NCI-H1694 treated with DMSO at 0.1 percent for 48 hours (cell line): ENCODE measurements around the gene BEND5.

Experiments used
- DNase-seq: peaks from one replicate; lab custom pipeline; 2025; lab: John Stamatoyannopoulos, UW

Gene BEND5

DNA sequence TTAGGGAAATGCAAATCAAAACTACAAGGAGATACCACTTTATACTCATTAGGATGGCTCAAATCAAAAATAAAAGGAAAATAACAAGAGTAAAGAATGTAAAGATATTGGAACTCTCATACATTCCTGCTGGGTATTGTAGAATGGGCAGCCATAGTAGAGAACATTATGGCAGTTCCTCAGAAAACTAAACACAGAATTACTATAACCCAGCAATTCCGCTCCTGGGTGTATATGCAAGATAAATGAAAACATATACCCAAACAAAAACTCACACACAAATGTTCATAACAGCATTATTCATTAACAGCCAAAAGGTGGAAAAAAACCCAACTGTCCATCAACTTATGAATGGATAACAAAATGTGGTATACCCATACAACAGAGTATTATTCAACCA is 11.4 kb downstream of the BEND5 start:
- DNase-seq: no peak

DNA sequence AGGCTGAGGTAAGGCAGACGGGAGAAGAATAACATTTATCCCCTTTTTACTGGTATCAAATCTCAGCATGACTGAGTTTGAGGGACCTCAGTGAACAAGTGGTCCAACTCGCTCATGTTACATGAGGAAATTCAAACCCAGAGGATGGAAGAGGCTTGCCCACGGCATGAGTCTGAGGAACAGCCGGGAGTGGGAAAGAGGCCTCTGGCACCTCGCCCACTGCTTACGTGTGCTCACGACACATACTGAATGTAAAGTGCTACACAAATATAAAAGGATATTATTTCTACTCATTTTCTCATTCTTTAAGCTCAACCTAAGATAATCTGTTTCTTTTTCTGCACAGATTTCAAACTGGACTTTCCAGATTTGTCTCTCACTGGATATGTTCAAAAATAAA is 14.7 kb downstream of the BEND5 start:
- DNase-seq: no peak

DNA sequence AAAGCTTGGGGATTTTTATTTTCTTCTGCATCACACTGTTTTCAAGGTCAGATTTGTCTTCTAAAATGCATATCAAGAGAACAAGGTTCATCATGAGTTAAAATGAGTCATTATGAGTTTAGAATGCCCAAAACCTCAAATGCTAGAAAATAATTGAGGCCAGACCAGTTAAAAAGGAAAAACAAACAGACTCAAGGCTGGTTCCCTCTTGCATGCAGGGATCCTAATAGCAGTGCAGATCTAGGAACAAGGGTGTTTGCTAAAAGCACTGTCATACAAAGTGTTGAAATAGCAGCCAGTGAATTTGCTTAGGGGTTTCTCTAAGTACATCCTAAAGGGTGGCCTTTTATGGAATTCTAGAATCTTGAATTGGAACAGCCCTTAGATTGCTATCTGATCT is 15.3 kb downstream of the BEND5 start:
- DNase-seq: no peak

DNA sequence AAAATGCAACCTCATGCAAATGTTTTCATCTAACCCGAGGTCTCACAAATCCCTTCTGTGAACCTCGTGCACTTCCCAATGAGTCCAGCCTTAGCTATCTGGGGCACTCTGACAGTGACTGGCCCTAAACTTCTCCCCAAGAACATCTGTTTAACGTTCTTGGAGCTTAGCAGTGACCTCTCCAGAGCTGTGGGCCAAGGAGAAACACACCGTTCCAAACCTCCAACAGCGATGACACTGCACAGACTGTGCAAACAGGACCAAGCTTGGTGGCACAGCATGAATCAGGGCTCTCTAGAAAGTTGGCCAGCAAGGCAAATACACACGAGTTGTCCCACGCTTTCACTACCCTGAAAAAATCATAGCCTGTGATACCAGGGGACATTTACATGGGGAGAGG is 15.8 kb downstream of the BEND5 start:
- DNase-seq: no peak

DNA sequence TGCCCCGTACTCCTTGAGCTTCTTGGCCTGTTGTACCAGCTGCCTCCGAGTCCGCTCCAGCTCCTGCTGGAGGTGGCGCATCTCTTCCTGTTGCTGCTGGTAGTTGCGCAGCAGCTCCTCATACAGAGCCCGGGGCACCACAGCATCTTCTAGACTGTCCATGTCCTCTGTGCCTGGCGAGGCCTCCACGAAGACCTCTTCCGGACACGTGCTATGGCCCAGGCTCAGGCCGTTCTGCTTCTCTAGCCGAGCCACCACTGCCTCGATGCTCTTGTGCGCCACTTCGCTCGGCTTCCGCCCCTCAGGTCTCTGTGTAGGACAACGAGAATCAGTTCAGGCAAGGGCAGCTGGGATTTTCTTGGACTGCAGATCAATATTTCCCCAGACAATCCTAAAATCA is 17.7 kb downstream of the BEND5 start:
- DNase-seq: no peak

DNA sequence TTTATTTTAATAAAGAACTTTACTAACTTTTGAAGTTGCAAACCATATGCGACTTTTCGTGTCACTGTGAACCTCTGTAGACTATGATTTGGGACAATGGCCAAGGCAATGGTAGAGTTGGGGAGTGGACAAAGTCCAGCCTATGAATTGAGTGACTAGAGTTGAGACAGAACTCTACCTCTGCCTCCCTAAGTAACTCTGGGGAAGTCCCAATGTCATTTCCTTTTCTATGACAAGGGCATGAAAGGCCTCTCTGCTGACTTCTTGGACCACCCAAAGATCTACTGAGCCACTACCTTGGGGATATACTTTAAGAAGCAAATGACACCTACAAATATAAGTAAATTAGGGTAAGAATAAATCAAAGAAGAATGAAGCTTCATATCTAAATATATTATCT is 19.3 kb downstream of the BEND5 start:
- no peak for DNase-seq

DNA sequence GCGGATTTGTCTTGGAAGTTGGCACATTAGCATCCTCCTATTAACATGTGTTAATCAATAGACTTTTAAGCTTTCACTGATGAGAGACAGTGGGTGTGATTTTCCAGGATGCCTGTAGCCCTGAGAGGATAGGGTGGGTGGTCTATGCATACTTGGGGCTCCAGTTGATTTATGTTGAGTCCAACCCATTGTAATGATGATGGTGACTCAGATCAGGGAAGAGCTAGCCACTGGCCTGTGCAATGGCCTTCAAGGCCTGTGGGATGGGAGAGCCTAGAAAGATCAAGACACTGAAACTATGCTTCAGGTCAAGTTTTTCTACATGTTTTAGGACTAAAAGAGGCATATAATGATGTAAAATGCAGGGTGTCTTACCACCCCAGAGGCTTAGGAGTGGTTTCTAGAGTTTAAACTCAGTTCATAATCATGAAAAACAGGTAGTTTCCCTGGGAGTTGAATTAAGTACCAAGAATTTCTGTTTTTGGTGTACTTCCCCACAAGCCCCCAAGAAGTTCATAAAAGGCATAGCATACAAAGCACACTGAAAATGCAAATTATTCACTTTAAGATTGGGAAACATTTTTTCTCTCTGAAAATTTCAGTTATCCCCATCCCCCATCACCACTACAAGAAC is 19.9 kb downstream of the BEND5 start:
- DNase-seq: no peak

DNA sequence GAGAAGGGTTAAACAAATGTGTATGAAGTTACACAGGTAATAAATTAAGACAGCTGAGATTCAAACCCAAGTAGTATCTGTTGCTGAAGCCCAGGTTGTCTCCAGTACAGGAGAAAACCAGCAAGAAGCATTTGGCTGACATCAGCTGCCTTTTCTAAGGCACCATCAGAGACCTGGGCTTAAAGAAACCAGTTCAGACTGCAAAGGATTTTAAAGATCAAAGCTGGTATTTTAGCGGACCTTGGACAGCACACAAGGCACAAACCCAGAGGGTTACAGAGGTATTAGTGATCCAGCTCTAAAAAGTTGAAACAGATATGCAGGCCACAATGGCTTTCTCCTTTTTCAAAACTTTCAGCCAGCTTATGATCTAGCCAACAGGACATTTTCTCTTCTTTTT is 23.4 kb downstream of the BEND5 start:
- DNase-seq: no peak

DNA sequence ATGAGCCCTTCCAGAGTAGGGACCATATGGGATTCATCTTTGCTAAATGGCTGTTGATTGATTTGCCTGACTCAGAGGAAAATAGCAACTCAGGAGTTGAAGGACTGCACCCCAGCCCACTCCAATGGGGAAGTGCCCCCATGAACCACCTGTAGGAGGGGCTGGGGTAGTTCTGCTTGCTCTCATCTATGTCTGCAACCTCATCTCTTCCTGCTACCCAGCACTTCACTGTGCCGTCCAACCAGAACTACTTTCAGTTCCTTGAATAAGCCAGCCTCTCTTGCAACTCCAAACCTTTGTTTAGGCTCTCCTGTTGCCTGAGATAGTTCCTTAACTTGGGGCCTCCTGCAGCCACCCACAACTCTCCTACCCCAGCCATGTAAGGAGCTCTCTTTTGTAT is 26.6 kb downstream of the BEND5 start:
- DNase-seq: no peak

DNA sequence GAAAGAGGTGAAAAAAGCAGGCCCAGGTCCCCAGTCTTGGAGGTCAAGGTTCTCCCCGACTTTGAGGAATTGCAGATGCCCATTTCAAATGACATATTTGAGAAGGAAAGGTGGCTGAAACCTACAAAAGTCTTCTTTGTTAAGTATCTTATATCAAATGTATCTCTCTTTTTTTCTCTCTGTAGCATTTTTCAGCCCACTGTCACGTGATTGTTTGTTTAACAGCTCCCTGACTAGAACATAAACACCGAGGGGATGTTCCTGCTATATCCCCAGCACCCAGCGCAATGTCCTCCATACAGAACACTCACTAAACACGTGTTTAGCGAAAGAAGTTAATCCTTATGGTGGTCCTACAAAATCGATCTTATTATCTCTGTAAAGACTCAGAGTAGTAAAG is 27.6 kb downstream of the BEND5 start:
- DNase-seq: no peak

DNA sequence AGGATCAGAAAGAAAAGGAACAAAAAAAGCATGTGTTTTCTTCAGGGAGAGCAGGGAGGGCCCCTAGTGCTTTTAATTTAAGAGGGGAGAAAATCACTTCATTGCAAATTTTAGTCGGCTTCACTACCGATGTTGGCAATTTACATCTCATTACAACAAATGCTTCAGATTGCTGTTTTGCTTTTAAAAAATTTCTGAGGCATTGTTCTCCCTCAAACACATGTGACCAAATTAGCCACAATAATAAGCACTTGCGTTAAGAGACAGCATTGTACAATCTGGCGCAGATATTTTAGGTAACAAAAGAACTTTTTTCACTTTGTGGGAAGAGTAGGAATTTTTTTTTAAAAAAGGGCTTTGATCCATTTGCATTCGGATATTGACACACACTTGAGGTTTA is 29.8 kb downstream of the BEND5 start:
- DNase-seq: no peak

DNA sequence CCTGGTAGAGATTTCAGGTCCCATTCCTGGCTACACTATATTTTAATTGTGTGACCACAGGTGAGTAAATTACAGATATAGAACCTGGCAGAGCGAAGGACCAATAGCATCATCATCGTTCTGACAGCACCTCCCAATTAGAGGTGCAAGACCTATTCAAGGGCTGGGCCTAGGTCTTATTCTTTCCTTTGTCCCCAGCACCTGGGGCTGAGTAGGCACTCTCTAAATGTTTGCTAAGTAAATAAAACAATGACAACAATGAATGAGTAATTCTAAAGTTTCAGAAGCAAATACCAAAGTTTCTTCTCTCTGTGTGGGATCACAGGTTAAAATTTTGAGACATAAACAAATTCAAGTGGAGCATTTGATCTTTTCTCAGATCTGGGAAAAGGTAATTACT is 32.7 kb downstream of the BEND5 start:
- no peak for DNase-seq

DNA sequence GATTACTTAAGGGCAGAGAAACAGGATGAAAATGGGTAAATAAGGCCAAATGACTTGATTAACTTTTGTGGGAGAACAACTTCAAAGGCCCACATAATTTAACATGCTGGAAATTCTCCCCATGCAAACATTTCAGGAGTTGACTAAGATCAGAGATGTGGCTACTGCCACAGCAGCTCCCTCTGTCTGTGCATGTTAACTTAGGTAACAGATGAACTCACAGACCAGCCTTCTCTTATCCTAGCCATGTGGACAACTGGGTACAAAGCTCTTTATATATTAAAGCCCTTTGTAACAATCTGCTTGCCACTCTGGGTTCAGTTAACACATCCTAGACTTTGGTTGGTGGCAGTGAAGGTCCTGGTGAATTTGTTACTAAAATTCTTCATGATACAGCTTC is 33.2 kb downstream of the BEND5 start:
- no peak for DNase-seq

DNA sequence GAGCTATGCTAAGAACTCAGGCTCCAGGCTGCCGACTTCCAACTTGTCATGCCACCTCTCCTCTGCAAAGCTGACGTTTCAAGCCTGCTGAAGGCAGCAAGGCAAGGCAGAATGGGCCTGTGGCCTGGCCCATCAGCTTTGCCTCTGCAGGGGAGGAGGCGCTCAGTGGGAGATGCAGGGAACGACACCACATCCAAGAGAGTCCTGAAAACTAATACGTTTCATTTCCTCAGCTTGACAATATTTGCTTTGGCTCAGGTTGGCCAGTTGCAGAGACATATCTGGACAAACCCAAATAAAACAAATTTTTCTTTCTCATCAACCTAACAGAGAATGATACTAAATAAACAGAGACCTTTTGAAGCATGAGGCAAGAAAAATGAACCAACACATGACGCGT is 35.3 kb downstream of the BEND5 start:
- DNase-seq: no peak

DNA sequence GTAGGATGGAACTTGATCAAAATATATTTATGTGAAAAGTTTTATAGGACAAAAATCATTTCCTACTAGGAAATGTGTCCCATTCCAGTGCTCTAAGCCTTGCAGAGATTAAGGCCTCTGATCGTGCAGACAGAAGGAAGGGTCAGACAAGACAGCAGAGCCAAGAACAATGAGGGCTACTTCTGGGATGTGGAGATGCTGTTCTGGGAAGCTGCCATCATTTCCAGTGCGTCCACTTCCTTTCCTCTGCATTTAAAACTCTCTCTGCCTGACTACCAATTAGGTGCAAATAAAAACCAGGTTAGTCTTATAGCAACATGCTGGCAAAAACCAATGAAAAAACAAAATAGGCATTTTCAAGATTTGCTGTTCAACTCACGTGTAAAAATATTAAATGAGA is 36.1 kb downstream of the BEND5 start:
- no peak for DNase-seq

DNA sequence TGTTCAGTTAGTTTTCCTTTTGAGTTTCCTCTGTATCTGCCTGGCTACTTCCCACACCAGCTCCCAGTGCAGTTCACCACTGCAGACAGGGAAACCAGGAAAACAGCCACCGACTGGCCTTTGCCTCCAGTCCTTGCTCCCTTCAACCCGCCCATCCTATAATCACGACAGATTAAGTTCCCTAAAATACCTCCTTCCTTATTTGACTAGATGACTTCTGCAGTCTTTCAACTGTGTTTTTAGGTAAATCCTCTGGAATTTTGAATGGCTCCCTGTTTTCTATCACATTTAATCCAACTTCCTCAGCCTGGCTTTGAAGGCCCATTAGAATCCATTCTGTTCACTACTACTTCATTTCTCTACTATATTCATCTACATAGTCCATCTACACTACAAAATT is 37.6 kb downstream of the BEND5 start:
- DNase-seq: no peak

DNA sequence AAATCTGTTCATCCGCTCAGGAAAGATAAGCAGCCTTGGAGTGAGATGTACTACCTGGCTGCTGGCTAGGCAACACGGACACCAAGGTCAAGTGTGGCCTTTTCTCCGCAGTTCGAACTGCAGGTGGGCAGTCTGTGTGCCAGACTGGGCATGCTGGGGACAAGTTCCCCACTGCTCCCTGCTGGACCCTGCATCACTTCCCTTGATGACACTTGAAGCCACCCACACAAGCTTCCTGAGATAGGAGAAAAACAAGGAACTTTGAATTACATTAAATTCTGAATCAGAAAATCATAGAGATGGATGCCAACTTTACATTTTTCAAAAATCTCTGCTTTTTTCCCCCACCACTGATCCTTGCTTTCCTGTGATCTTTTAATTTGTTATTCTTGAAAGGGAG is 38.3 kb downstream of the BEND5 start:
- DNase-seq: no peak

DNA sequence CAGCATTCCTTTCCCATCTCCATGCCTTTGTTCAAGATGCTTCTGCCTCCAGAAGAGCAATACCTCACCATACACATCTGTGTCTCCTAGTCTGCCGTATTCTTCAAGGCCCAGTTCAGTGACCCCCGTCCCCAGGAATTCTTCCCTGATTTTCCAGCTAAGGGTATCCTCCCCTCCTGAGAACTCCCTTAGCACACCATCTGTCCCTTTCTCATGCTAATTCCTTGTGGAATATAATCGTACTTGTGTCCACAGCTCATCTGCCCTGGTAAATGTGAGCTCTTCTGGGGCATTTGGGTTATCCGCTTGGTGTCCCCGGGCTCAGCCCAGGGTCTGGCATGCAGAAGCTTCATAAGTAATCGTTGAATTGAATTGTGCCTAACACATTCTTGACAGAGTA is 40.9 kb downstream of the BEND5 start:
- DNase-seq: no peak

DNA sequence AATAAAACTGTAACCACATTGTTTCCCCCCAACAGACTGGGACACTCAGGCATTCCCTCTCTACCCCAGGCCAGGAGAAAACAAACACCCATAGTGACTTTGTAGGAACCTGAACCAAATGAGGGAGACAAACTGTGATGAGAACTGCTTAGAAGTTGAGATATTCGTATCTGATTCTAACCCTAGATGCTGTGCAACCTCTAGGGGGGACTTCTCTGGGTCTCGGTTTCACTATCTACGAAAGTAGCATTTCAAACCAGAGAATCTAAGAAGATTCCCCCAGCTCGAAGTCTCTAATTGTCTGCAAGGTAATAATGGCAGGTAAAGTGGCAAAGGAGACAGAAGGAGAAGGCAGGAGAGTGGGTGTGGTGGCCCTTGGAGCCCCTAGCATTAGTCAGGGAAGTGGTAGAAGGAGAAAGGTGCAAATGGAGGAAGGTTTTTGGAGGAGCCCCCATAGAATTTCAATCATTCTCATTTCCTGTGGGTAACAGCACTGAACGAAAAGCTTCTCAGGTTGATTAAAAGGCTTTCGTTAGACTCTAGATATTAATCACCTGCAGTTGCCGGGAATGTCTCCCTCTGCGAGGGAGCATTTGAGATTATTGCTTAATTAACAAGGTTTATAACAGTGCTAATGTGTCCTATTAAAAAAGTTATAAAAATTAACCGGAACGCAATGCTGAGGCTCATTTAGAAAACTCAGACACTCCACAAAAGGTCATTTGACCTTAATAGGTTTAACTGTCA is 46.4 kb downstream of the BEND5 start:
- no peak for DNase-seq

DNA sequence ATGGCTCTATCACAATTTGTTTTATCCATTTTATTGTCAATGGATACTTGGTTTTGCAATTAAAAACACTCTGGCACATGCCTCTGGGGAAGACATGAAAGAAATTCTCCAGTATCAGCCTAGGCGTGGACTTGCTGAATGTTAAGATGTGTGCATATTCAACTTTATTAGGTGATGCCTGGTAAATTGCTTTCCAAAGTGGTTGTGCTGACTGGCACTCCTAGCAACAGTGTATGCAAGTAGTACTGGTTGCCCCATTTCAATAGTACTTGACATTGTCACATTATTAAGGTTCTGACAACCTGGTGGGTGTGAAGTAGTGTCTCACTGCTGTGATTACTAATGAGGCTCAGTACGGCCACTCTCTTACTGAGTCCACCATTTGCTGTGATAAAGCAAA is 48.1 kb downstream of the BEND5 start:
- no peak for DNase-seq

DNA sequence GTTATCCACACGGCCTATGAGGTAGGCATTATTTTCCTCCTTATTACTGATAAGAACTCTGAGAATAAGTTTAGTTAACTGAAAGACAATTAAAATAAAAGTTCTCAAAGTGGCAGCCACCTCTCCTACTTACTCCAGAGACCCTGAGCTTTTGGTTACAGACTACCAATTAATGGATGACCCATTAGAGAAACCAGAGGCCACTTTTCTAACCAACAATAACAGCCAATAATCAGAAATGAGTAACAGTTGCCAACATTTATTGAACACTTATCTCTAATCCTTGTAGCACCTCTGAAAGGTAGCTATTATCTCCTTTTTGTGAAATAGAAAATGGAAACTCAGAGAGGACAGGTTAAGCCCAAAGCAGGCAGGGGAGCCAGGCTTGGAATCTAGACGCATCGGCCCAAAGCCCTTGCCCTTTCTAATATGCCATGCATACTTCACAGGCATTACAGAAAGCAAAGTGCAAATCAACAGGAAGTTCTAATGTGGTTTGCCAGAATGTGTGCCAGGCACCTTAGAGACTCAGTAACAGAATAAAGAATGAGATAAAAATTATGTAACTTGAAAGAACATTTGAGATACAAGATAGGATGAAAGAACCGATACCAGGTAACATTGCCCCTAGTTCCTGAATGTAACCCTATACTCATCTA is 50.0 kb downstream of the BEND5 start:
- no peak for DNase-seq

DNA sequence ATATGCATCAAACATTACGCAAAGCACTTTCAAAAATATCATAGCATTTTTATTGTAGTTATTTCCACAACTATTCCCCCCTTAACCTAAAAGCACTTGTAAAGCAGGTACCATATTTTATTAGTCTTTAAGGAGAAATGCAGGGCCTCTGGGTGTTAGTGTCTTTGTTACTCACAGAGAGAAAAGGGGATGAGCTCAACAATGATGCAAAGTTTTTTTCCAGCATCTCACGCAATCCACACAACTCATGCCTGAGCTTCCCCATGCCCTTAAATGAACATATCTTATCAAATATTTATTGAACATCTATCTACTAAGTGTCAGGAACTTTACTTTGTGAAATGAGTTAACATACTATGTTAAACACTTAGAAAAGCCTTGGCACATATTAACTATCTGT is 50.6 kb downstream of the BEND5 start:
- DNase-seq: no peak

DNA sequence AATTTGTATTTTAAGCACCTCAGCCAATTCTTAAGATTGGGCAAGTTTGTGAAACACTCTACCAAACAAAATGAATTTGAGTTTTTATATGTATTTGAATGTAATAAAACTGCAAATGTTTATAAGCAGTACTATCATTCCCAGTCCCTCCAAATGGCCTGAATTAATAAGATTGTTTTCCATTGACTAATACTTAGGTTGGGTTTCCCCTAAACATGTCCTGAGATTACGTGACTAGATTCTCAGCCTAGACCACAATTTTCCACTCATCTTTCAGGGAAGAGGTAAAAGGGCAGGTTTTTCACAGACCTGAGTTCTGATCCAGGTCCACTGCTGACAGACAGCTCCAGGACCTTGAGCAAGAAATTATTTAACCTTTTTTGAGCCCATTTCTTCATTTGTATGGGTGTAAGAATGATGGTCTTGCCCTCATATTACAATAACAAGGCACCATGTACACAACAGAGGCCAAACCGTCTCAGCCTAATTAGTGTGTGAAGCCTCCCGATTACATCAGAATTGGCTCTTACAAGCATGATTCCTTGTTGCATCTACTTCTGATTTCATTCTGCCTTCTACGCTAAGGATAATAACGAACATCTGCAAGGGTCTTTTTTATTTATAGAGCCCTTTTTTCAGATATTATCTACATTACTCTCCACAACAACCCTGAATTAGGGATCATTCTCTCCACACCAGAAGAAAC is 51.2 kb downstream of the BEND5 start:
- no peak for DNase-seq
